Kidney epithelial cell (primary cell): ENCODE data around the gene TNFRSF4. TPM values are rescaled to one million over a fixed set of nuclear protein-coding genes. Genes with fewer than 3 reads are reported as not detected.

ENCODE experiments used
- DNase-seq: peaks from one replicate; pipeline ENCODE4 v3.0.0-alpha.2; 2010; ENCODE audit warnings: low read depth
- H3K27me3 ChIP-seq: 2 replicates; pipeline ENCODE4 v1.6.0; 2011; ENCODE audit warnings: low read length; ENCODE audit not compliant: control insufficient read depth, insufficient read depth
- H3K36me3 ChIP-seq: 2 replicates; pipeline ENCODE4 v1.5.1; 2011; ENCODE audit warnings: low read length; ENCODE audit not compliant: control insufficient read depth, insufficient read depth
- H3K4me3 ChIP-seq: 2 replicates; pipeline ENCODE4 v1.5.1; 2011; ENCODE audit warnings: low read depth, mild to moderate bottlenecking, control low read depth, low read length
- total RNA-seq: library from RNA; depleted of rRNA; stranded (reverse); fragments of >200 nt; gene quantifications from 2 replicates; pipeline ENCODE4 v1.2.3, GENCODE V29; 2015
- TF ChIP-seq, protein P1 (sequence below): IDR thresholded peaks from 2 replicates; pipeline ENCODE4 v1.5.1; 2011; ENCODE audit warnings: mild to moderate bottlenecking, moderate library complexity, low read length, control low read depth, inconsistent platforms; ENCODE audit not compliant: insufficient read depth, poor library complexity, severe bottlenecking

The TNFRSF4 gene
- total RNA-seq, 1 donor from 2014 or later, result 0.25 TPM

DNA sequence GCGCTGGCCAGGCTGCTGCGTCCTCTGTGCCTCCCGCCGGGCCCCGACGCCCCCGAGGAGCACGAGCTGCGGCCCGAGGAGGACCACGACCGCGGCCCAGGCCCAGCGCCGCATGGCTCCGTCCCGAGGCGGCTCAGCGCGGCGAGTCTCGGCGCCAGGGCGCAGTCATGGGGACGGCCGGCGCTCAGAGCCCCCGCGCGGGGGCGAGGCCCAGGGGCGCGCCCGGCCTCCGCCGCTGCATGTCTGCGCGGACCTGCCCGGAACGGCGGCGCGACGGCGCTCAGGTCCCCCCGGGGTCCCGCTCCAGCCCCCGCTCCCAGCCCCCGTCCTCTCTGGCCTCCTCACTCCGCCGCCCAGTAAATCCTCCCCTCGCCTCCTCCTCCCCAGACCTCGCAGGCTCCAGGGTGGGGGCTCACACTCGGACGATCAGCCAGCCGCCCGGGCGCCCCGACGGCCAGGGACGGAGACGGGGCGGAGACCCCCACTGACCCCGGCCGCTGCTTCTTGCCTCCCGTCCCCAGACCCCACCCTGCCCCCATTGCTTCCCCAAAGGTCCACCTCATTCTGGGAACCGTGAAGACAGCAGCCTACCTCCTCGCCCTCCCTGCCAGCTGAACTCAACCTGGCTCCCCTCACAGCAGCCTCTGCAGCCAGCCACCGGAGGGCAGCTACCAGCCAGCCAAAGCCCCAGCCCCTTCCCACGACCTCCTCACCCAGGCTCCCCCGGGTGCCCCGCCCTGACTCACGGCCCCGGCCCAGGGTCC, 32.8 kb upstream of the TNFRSF4 start, which contains the start of gene C1QTNF12:
Gene C1QTNF12 (minus strand): TSS at position 146 of the 764 bp plus-strand sequence. CDS start 32 bp downstream, at position 114.
- Histone ChIP-seq H3K4me3 (no peak within 1 kb of the TSS), H3K27me3 (peaks cover 43% of the 10 kb centered on the region), H3K36me3 (no peaks in the 10 kb centered on the region)
- TF ChIP-seq, protein P1, sequence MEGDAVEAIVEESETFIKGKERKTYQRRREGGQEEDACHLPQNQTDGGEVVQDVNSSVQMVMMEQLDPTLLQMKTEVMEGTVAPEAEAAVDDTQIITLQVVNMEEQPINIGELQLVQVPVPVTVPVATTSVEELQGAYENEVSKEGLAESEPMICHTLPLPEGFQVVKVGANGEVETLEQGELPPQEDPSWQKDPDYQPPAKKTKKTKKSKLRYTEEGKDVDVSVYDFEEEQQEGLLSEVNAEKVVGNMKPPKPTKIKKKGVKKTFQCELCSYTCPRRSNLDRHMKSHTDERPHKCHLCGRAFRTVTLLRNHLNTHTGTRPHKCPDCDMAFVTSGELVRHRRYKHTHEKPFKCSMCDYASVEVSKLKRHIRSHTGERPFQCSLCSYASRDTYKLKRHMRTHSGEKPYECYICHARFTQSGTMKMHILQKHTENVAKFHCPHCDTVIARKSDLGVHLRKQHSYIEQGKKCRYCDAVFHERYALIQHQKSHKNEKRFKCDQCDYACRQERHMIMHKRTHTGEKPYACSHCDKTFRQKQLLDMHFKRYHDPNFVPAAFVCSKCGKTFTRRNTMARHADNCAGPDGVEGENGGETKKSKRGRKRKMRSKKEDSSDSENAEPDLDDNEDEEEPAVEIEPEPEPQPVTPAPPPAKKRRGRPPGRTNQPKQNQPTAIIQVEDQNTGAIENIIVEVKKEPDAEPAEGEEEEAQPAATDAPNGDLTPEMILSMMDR, result no peak
- no peak for DNase-seq

- Histone ChIP-seq H3K4me3 (no peak overlapping the region), H3K27me3 (peaks cover 47% of the 10 kb centered on the region), H3K36me3 (no peaks in the 10 kb centered on the region)
- TF ChIP-seq, protein P1, result no peak
- DNase-seq, result no peak
Measured at GRCh38 chr1:1245817-1246576, 32.0 kb upstream of the TNFRSF4 start.

GRCh38 chr1:1245178-1245816, 31.3 kb upstream of the TNFRSF4 start:
- Histone ChIP-seq H3K36me3 (no peaks in the 10 kb centered on the region), H3K4me3 (no peak overlapping the region), H3K27me3 (peaks cover 51% of the 10 kb centered on the region)
- no peak for DNase-seq
- TF ChIP-seq, protein P1, result no peak

GRCh38 chr1:1244192-1244811, 30.3 kb upstream of the TNFRSF4 start:
- TF ChIP-seq, protein P1, result no peak
- no peak for DNase-seq
- Histone ChIP-seq H3K4me3 (no peak overlapping the region), H3K27me3 (peaks cover 61% of the 10 kb centered on the region), H3K36me3 (no peaks in the 10 kb centered on the region)

DNA sequence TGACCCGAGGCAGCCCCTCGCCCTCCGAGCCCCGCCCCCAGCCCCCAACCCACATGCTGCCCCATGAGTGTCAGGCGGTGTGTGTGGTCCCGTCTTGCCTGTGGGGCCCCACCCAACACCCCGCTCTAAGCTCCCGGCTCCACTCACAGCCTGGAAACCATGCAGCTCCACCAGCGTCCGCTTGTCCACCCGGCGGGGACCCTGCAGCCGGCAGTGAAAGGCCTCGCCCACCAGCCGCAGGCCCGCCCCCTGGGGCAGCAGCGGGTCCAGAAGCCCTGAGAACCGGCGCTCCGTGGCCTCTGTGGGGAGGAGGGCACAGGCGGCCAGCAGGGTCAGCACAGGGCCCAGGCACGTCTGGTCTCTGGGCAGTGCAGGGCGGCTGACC, 29.8 kb upstream of the TNFRSF4 start:
- TF ChIP-seq, protein P1, result no peak
- no peak for DNase-seq
- peaks cover 63% of the 10 kb centered on the region for H3K27me3 ChIP-seq
- H3K36me3 ChIP-seq, result no peaks in the 10 kb centered on the region
- no peak overlapping the region for H3K4me3 ChIP-seq
